LNCAP (cell line): ENCODE data around the gene ARF1.

Source experiments
- TF ChIP-seq, protein P1 (sequence below): fragments of 450-650 bp; IDR thresholded peaks from 2 replicates; pipeline ENCODE4 v1.5.1; 2017; ENCODE audit warnings: mild to moderate bottlenecking

The ARF1 gene

DNA sequence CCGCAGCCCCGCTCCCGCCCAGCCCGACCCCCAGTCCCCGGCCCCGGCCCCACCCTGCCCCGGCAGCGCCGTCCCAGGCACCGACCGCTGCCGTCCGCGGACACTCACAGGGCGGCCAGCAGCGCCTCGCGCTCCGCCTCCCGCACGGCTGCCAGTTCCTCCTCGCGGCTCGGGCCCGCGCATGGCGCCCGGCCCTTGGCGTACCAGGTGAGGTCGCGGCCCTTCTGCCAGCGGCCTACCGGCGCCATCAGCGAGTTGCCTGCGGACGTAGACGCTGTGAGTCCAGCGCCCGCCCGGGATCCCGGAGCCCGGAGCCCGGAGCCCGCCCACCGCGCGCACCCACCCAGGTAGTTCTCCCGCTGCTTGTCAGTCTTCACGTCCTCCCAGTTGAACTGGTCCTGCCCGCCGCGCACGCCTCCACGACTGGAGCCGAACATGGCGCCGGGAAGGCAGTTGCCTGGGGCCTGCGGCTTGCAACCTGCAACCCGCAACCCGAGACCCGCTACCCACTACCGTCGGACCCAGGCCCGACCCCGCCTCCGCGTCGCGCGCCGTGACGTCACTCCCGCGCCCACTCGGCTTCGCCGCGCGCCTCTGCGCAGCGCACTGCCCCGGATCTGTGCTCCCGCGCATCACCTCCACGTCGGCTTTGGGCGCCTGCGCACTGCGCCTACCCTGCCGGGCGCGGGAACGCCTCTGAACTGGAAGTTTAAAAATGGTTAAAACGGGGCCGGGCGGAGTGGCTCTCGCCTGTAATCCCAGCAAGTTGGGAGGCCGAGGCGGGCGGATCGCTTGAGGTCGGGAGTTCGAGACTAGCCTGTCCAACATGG lies 20.5 kb downstream of the ARF1 start, which contains the start of gene C1orf35:
Gene C1orf35 (minus strand): TSS at position 535 of the 830 bp plus-strand sequence. CDS start 98 bp downstream, at position 437.
- TF ChIP-seq, protein P1, sequence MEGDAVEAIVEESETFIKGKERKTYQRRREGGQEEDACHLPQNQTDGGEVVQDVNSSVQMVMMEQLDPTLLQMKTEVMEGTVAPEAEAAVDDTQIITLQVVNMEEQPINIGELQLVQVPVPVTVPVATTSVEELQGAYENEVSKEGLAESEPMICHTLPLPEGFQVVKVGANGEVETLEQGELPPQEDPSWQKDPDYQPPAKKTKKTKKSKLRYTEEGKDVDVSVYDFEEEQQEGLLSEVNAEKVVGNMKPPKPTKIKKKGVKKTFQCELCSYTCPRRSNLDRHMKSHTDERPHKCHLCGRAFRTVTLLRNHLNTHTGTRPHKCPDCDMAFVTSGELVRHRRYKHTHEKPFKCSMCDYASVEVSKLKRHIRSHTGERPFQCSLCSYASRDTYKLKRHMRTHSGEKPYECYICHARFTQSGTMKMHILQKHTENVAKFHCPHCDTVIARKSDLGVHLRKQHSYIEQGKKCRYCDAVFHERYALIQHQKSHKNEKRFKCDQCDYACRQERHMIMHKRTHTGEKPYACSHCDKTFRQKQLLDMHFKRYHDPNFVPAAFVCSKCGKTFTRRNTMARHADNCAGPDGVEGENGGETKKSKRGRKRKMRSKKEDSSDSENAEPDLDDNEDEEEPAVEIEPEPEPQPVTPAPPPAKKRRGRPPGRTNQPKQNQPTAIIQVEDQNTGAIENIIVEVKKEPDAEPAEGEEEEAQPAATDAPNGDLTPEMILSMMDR, result no peak

DNA sequence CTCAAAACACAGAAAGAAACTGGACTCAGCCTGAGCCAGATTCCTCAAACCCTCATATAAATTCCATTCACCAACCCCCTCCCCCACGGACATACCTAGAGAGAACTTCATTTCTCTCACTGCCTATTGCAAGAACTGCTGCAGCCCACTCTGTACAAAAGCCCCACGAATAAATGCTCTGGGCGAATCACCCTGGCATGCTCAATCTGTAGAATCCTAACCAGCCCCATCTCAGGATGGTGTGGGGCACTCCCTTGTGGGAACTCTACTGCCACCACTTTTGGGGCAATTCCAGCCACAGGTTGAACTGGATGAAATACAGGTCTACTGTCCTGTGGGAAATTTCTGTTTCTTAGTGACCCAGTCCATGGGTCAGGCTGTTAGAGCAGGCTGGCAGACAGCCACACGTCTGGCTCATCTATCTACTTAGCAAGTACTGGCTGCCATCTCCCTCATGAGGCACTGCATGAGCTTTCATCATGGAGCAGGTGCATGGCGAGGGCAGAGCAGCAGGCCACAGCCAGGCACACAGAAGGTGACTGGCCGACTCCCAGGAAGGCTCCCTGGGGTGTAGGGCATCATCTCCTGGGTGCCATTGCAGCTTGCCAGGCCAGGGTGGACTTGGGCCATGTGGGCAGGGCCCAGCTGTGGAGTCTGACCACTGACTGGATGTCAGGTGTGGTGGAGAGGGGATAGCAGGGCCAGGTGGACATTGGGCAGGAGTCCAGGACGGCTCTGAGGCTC lies 22.2 kb downstream of the ARF1 start:
- TF ChIP-seq, protein P1, result no peak

DNA sequence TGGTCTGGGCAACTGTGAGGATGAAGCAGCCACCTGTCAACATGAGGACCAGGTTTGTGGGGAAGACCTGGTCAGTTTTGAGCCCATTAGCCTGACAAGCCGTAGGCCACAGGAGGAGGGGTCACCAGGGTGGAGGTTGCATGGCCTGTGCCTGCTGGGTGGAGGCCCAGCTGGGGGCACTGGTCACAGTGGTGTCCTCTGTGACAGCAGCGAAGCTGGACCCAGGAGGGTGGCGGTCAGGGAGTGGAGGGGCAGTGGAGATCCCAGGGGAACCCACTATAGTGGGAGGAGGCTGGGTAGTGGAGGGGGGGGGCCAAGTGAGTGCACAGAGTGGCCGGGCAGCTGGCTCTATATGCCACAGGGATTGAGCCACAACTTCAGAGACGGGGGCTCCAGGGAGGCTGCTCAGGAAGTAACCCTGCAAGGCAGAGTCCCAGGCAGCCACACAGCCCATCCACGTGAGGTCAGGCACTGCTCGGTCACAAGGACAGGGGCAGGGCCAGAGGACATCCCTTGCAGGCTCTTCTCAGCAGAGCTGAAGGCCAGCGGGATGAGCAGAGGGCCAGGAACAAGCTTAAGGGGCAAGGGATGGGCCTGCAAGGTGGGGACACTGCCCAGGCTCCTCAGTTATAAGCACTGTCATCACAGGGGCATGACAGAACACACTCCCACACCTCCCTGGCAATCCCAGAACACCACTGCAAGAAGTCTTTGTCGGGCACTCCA lies 22.9 kb downstream of the ARF1 start:
- TF ChIP-seq, protein P1, result no peak

DNA sequence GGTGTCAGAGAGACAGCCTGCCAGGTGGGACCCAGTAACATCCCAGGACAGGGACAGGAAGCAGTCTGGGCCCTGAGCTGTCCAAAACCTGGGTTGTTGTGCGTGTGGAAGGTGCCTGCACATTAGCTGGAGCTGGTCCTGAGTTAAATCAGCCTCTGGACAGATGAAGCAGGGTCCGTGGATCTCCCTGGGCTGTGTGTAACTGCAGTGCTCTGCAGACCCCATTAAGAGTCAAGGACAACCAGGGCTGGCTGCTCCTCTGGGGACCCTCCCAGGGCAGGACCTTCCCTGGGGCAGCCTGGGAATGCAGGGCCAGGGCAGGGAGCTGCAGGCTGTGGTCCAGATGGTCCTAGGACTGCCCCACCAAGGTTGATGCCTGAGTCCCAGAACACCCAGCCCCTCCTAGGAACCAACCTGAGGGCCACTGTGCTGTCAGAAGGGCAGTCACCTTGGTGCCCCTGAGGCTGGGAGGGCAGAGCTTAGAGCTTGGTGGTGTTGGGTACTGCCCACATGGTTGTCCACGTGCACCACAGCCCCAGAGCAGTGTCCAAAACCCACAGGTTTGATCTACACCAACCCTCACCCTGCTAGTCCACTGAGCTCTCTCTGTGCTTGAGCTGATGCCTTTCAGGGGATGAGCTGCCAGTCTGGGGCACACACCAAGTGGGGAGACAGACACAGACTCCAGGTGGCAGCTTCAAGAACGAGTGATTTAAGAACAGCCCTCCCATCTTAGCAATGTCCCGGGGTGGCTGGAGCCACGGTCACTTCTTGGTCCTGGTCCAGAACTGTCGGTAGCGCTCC lies 23.7 kb downstream of the ARF1 start:
- TF ChIP-seq, protein P1, result no peak

DNA sequence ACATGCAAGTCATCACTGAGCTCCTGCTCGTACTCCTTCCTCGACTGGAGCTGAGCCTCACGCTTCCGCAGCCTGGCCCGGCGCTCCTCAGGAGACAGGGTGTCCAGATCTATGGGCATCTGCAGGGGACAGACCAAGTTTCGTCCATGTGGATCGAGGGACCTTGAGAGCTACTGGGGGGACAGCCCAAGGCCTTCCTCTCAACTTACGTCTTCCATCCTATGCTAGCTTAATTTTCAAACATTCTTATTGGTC lies 24.2 kb downstream of the ARF1 start:
- TF ChIP-seq, protein P1, result no peak

DNA sequence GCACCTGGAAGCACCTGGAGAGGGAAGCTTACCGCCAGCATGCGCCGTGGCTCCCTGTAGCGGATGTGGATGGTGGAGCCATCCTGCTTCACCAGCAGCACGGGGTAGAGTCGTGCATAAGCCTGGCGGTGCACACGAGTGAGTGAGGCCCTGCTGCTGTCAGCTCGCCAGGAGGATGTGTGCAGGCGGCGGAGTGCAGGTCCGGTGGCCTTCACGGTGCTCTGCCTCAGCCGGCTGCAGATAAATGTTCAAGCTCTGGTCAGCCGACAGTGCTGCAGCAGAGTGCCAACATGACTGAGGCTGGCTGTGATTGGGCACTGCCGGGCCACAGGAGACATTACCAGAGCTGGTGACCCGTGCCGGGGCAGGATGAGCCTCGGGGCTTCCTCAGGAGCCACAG lies 25.1 kb downstream of the ARF1 start:
- TF ChIP-seq, protein P1, result no peak
